SK-N-MC (cell line): ENCODE data around the gene PCYT2.

Experiments
- EZH2 ChIP-seq: fragments of 200-600 bp; sonication (generic); IDR thresholded peaks from one replicate; pipeline ENCODE4 v1.6.1; 2017; ENCODE audit warnings: antibody characterized with exemption
- POLR2AphosphoS5 ChIP-seq: IDR thresholded peaks from 2 replicates; pipeline ENCODE4 v1.6.1; 2012; ENCODE audit warnings: mild to moderate bottlenecking, low read depth, low read length, borderline replicate concordance

DNA sequence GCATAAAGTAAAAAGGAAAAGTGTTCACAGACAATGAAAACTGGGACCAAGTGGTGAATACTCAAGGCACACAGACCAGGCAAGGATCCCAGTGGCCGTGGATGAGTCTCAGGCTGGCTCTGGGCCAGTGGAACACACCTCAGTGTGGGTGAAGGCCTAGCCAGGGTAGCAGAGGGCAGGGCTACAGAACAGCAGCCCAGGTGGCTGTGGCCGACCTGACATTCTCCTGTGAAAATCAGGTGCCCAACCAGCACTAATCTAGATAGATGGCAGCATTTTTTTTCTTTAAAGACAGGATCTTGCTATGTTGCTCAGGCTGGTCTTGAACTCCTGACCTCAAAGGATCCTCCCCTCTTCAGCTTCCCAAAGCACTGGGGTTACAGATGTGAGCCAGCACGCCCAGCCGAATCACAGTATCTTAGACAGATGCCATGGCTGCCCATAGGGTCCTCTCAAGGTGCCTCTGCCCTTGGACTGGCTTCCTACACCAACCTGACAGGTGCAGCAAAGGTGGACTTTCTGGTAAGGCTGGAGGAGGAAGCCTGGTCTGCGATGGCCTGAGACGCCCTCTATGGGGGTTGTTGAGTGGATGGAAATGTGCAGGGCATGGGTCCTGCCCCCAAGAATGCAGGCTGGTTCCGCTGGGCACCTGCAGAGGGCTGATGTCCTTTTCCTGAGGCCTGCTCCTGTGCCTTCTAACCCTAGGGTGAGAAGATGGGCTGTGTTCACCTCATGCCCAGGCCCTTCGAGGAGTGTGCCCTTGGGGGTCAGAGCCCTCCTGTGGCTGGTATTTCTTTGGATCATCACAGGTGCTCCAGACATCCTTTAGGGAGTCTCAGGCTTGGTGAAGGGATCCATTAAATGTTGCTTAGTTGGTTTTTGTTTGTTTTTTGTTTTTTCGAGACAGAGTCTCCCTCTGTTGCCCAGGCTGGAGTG, 47.1 kb downstream of the PCYT2 start:
- TF ChIP-seq EZH2 (no peak), POLR2AphosphoS5 (no peak)
